ENCODE measurements around the gene PRMT7. TPM values are rescaled to one million over a fixed set of nuclear protein-coding genes. Genes with fewer than 3 reads are reported as not detected.

PRMT7 gene
- total RNA-seq, 4 donors from 2014 or later: 22.3 to 56.7 (median 35.8) TPM

DNA sequence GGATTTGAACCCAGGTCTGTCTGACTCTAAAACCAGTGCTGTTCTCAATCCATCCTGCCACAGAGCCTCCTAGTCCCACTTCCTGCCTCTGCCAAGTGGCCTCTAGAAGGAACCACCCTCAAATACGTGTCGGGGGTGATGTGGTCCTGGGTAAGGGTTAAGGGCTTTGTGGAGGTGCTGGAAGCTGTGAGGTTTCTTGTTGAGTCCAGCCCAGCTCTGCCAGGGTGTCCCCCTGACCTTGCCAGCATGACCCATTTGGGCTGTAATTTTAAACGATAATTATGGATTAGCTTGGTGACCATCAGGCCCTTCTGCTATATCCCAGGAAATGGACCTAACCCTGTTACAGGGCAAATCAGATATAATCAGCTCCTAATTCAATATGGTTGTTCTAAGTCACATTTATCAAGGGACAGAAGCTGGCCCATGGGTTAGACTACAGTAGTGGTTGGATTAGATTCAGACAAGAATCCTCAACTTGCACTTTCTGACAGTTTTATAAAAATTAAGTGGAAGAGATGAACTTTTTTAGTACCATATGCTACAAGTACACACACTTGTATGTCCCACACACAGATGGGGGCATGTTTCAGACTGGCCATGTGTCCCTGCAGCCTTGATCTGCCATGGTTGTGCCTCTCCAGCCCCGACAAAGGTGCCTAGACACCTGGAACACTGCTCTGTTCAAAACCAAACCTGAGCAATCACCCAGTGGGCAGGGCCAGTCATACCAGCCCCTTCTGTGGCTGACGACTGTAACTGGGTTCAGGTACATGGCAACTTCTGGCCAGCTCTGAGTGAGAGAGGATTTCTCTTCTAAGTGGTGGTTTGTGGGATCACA lies 89.5 kb downstream of the PRMT7 start:
- TF ChIP-seq, protein P1, sequence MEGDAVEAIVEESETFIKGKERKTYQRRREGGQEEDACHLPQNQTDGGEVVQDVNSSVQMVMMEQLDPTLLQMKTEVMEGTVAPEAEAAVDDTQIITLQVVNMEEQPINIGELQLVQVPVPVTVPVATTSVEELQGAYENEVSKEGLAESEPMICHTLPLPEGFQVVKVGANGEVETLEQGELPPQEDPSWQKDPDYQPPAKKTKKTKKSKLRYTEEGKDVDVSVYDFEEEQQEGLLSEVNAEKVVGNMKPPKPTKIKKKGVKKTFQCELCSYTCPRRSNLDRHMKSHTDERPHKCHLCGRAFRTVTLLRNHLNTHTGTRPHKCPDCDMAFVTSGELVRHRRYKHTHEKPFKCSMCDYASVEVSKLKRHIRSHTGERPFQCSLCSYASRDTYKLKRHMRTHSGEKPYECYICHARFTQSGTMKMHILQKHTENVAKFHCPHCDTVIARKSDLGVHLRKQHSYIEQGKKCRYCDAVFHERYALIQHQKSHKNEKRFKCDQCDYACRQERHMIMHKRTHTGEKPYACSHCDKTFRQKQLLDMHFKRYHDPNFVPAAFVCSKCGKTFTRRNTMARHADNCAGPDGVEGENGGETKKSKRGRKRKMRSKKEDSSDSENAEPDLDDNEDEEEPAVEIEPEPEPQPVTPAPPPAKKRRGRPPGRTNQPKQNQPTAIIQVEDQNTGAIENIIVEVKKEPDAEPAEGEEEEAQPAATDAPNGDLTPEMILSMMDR (IDR thresholded peaks at IDR 0.05): no peak
- no peak for ATAC-seq (ENCODE audit: low FRiP score)
- no peak for DNase-seq (ENCODE audit: low spot score)

DNA sequence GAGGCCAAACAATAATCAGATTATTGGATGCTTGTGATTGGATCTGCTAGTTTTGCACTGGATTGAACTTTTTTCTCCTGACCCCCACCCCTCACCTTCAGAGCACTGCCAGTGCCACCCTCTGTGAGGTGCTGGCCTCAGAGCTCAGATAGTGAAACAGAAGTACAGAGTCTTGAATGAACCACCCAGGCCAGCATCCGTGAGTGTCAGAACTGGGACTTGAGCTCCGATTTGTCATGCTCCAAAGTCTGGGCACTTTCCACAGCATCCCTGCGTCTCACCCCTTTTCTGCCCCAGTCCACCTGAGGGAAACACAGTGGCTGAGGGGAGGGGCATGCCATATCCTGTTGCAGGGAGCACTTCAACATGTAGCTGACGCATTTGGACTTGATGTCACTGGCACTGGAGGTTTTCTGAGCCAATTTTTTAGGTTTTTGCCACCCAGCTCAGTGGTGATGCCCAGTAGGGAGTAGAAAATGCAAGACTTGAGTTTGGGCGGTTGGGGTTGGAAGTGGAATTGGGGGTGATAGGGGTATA lies 90.2 kb downstream of the PRMT7 start:
- DNase-seq (ENCODE audit: low spot score) (no peak), ATAC-seq (ENCODE audit: low FRiP score) (no peak)

DNA sequence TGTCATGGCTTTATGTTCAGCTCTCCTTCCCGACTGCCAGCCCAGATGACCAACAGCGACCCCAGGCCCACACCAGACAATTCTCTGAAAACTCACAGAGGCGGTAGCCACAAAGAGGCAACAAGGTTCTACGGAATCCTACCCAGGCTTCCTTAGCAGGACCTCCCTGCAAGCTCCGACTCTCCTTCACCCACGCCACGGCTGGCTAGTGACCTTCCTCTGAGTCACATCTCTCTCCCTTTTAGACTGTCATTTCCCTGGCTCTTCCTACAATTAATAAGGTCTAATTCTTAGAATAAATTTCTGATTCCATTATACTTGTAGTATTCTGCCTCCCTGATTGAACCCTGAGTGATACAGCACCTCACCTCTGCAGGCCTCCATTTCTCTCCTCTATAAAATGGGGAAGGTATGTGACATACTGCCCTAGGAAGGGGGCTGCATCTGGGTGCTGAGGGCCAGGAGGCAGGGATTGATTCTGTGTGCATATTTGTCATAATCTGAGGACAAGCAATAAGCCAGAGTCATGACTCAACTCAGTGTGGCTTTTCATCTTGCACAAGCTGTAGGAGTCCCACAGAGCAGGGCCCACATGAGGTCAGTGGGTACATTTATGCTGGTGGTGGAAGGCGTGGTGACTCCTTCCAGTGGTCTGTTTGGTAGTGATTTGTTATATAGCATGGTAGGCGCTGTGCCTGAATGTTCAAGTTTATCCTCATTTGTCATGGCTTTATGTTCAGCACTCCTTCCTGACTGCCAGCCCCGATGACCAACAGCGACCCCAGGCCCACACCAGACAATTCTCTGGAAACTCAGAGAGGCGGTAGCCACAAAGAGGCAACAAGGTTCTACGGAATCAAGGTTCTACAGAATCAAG lies 91.3 kb downstream of the PRMT7 start:
- no peak for ATAC-seq (ENCODE audit: low FRiP score)
- no peak for DNase-seq (ENCODE audit: low spot score)
- TF ChIP-seq, protein P1 (IDR thresholded peaks at IDR 0.05): no peak

More for the DNA sequence above, 90.2 kb downstream of the PRMT7 start:
- TF ChIP-seq, protein P1 (IDR thresholded peaks at IDR 0.05): no peak

DNA sequence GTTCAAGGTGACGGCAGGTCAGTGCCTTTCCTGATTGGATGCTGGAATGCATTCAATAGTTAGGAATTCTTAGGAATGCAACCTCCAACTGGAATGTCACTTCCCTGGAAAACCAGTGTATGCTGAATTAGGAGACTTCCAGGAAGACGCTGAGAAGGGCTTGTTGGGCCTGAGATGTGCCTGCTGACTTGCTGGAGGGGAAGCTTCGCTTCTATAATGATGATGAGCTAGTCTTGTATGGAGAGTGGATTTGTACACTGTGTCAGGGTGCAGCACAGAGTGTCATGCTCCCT lies 91.9 kb downstream of the PRMT7 start:
- DNase-seq (ENCODE audit: low spot score): no peak
- TF ChIP-seq, protein P1 (IDR thresholded peaks at IDR 0.05): no peak
- no peak for ATAC-seq (ENCODE audit: low FRiP score)

DNA sequence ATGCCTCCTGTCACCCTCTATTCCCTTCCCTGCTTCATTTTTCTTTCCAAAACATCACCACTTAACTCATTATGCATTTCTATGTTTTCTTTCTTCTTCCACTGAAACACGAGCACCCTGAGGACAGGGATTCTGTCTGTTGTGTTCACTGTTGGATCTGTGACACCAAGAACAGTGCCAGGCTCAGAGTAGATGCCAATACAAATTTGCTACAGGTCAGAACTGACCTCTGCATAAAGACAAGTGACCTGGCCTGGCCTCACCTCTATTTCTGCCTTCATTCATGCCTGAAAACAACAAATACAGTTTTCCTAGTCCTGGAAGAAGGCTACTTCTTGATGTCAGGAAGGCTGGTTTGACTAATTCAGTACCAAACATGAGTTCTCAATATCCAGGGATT lies 92.4 kb downstream of the PRMT7 start:
- no peak for DNase-seq (ENCODE audit: low spot score)
- no peak for ATAC-seq (ENCODE audit: low FRiP score)
- TF ChIP-seq, protein P1 (IDR thresholded peaks at IDR 0.05): no peak

DNA sequence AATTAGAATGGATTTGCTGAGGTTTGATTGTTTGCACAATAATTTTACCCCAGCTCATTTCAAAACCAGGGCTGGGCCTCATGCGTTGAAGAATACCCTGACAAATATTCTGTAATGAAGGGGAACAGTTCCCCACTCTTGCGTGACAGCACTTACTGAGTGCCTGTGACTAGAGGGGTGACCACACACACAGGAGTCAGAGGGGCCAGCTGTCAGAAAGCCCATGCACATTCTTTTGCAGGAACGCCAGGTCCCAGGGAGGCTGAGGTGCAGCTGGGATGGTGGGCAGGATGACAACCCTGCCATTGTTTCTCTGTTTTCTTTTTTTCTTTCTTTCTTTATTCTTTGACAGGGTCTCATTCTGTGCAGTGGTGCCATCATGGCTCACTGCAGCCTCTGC lies 92.9 kb downstream of the PRMT7 start:
- ATAC-seq (ENCODE audit: low FRiP score): no peak
- TF ChIP-seq, protein P1 (IDR thresholded peaks at IDR 0.05): no peak
- DNase-seq (ENCODE audit: low spot score): no peak
